ENCODE results near the gene LRRC1. TPM values are rescaled to one million over a fixed set of nuclear protein-coding genes. Genes with fewer than 3 reads are reported as not detected.

The LRRC1 gene
- total and polyA plus RNA-seq, 2 donors (not counting 1 experiment from before 2014, with no cell fraction given), result 3.4 to 8.9 TPM

DNA sequence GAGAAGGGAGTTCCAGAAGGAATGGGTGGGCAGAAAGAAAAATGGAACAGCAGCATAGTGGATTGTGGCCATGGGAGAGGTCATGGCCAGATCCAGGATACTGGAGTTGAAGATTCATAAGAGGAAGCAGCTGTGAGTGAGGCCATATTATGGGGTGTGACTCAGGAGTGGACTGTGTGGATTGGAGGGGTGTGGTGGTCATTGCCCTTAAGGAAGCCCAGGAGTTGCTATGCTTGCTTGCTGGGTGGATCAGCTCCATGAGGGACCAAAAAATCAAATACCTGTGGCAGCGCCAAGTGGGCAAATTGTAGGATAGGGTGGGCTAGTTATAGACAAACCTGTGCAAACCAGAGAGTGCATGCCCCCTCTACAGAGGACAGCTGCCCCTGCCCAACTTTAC lies 18.3 kb downstream of the LRRC1 start:
- WGBS (ENCODE audit: insufficient coverage), result no CpG with 5 or more reads among the region's 1 CpG
- H2AFZ ChIP-seq (ENCODE audit: insufficient read depth, low read depth, low read length, poor library complexity, severe bottlenecking), result no peak overlapping the region
- no peak overlapping the region for H3K4me3 ChIP-seq (ENCODE audit: control extremely low read depth in 1 of 5, extremely low read depth in 1 of 5, insufficient read depth in 1 of 5, low read depth in 2 of 5, low read length in 4 of 5)
- intact Hi-C loops (cut with micrococcal nuclease), result no loop called here
- H3K36me3 ChIP-seq (replicated peaks in 1 of 2; ENCODE audit: control extremely low read depth in 1 of 2, control insufficient read depth in 1 of 2, extremely low read depth in 1 of 2, insufficient read depth in 2 of 2, low read length in 1 of 2), result no peaks in the 10 kb centered on the region
- peaks cover 29% of the 10 kb centered on the region for H3K4me1 Mint-ChIP-seq
- H3K27ac Mint-ChIP-seq, result no peak overlapping the region
- CTCF ChIA-PET, result no interaction called here
- no peak for DNase-seq
- H3K9me3 ChIP-seq (ENCODE audit: control extremely low read depth in 1 of 3, control insufficient read depth in 2 of 3, insufficient read depth in 1 of 3, low read length in 2 of 3), result no peaks in the 10 kb centered on the region
- H3K4me2 ChIP-seq (replicated peaks; ENCODE audit: low read depth, low read length, poor library complexity, severe bottlenecking), result no peak overlapping the region
- POLR2A ChIA-PET, result interaction anchor here (0.6 kb wide), 1 partner anchor 18 kb away, joined by 3 read pairs; the partner anchor contains the start of gene LRRC1
- no peaks in the 10 kb centered on the region for H3K27me3 ChIP-seq (replicated peaks in 1 of 4; ENCODE audit: control extremely low read depth in 1 of 4, control insufficient read depth in 3 of 4, insufficient read depth in 4 of 4, low read length in 3 of 4)
- no peak overlapping the region for H3K9ac ChIP-seq (ENCODE audit: low read length)
- no peaks in the 10 kb centered on the region for H3K9me3 Mint-ChIP-seq (ENCODE audit: insufficient read depth)
- no peak for ATAC-seq (ENCODE audit: low read depth)
- H4K20me1 ChIP-seq (ENCODE audit: control insufficient read depth, insufficient read depth, low read length, poor library complexity, severe bottlenecking), result peaks cover 15% of the 10 kb centered on the region
- TF ChIP-seq EZH2 (IDR thresholded peaks at IDR 0.05; ENCODE audit: borderline replicate concordance, insufficient read depth, low read depth, low read length, poor library complexity, severe bottlenecking), result no peak
- TF ChIP-seq CTCF (IDR thresholded peaks at IDR 0.05), result no peak
- no peak overlapping the region for H3K4me3 Mint-ChIP-seq
- peaks cover 5% of the 10 kb centered on the region in 2 donors for H3K4me1 ChIP-seq (ENCODE audit: control insufficient read depth in 2 of 2, insufficient read depth in 2 of 2, low read length in 2 of 2)
- no peak overlapping the region for H3K27ac ChIP-seq (ENCODE audit: low read length in 2 of 2)
- H3K79me2 ChIP-seq (ENCODE audit: control insufficient read depth, insufficient read depth, low read length), result peaks cover 27% of the 10 kb centered on the region
- no peaks in the 10 kb centered on the region for H3K27me3 Mint-ChIP-seq

GRCh38 chr6:53813801-53814200 lies 19.0 kb downstream of the LRRC1 start:
- WGBS (ENCODE audit: insufficient coverage), result 17% methylated on average over 1 of the region's 1 CpG
- Histone ChIP-seq H3K79me2 (ENCODE audit: control insufficient read depth, insufficient read depth, low read length) (peaks cover 25% of the 10 kb centered on the region), H3K4me3 (ENCODE audit: control extremely low read depth in 1 of 5, extremely low read depth in 1 of 5, insufficient read depth in 1 of 5, low read depth in 2 of 5, low read length in 4 of 5) (no peak overlapping the region), H3K4me1 (ENCODE audit: control insufficient read depth in 2 of 2, insufficient read depth in 2 of 2, low read length in 2 of 2) (peaks cover 5% of the 10 kb centered on the region in 2 donors), H3K36me3 (replicated peaks in 1 of 2; ENCODE audit: control extremely low read depth in 1 of 2, control insufficient read depth in 1 of 2, extremely low read depth in 1 of 2, insufficient read depth in 2 of 2, low read length in 1 of 2) (no peaks in the 10 kb centered on the region), H3K27me3 (replicated peaks in 1 of 4; ENCODE audit: control extremely low read depth in 1 of 4, control insufficient read depth in 3 of 4, insufficient read depth in 4 of 4, low read length in 3 of 4) (no peaks in the 10 kb centered on the region), H3K4me2 (replicated peaks; ENCODE audit: low read depth, low read length, poor library complexity, severe bottlenecking) (no peak overlapping the region), H3K27ac (ENCODE audit: low read length in 2 of 2) (no peak overlapping the region), H4K20me1 (ENCODE audit: control insufficient read depth, insufficient read depth, low read length, poor library complexity, severe bottlenecking) (peaks cover 15% of the 10 kb centered on the region), H3K9ac (ENCODE audit: low read length) (no peak overlapping the region), H2AFZ (ENCODE audit: insufficient read depth, low read depth, low read length, poor library complexity, severe bottlenecking) (no peak overlapping the region), H3K9me3 (ENCODE audit: control extremely low read depth in 1 of 3, control insufficient read depth in 2 of 3, insufficient read depth in 1 of 3, low read length in 2 of 3) (no peaks in the 10 kb centered on the region)
- TF ChIP-seq CTCF (IDR thresholded peaks at IDR 0.05), result no peak
- no peak for TF ChIP-seq EZH2 (IDR thresholded peaks at IDR 0.05; ENCODE audit: borderline replicate concordance, insufficient read depth, low read depth, low read length, poor library complexity, severe bottlenecking)
- no peak overlapping the region for H3K27ac Mint-ChIP-seq
- ATAC-seq (ENCODE audit: low read depth) (no peak), DNase-seq (no peak)
- no peaks in the 10 kb centered on the region for H3K9me3 Mint-ChIP-seq (ENCODE audit: insufficient read depth)
- no peak overlapping the region for H3K4me3 Mint-ChIP-seq
- peaks cover 30% of the 10 kb centered on the region for H3K4me1 Mint-ChIP-seq
- POLR2A ChIA-PET, result interaction anchor here (0.6 kb wide), 1 partner anchor 19 kb away, joined by 3 read pairs; the partner anchor contains the start of gene LRRC1
- intact Hi-C loops (cut with micrococcal nuclease), result no loop called here
- no peaks in the 10 kb centered on the region for H3K27me3 Mint-ChIP-seq
- CTCF ChIA-PET, result interaction anchor here (0.5 kb wide), 1 partner anchor 27 kb away, joined by 3 read pairs; no protein-coding TSS in a partner anchor
